HG03045 (cell line): ENCODE results near the gene USF3.
"Not testable (repeated sequence)": the region's sequence is repeated elsewhere in the genome, so short reads cannot be mapped to it uniquely, and the experiment has no call there.

ENCODE experiments used
- ATAC-seq: cut with Tn5 transposase; IDR thresholded peaks from one replicate; pipeline ENCODE4 v1.9.1; 2021; ENCODE audit warnings: mild to moderate bottlenecking, moderate library complexity; ENCODE audit not compliant: unreplicated experiment

The USF3 gene

DNA sequence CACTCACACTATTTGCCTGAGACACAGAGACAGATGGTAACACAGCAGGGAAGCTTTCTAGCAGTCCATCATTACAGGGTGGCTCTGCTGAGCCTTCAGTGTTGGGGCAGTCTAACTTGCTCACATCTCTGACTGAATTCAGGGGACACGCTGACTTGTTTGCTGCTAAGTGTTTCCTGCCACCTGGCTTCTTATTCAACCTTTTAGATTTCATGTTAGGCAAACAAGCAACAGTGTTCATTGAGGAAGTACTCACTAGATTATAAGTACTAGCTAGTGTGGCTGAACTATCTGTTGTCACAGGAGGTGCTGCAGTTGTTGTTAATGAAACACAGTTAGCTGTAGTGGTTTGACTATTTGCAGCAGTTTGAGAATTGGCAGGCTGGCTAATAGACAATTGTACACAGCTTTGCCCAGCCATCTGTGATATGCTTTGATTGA, 37.3 kb downstream of the USF3 start:
- ATAC-seq: no peak

DNA sequence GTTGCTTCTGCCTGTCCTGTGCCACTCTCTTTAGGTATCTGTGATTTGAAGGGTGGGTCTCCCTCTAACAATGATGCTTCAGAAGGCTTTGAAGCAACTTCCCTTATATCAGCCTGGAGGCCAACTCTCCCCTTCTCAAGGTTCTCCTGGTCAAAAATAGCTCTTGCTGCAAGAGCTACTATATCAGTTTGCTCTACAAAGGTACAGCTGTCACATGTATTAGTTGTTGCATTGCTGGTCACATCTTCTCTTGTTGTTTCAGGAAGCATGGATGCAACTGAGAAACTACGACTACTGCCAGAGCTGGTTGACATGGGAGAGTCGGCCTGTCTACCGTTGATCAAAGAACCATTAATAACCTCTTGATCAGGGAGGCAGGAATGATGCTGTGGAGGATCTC, 38.3 kb downstream of the USF3 start:
- ATAC-seq: no peak

DNA sequence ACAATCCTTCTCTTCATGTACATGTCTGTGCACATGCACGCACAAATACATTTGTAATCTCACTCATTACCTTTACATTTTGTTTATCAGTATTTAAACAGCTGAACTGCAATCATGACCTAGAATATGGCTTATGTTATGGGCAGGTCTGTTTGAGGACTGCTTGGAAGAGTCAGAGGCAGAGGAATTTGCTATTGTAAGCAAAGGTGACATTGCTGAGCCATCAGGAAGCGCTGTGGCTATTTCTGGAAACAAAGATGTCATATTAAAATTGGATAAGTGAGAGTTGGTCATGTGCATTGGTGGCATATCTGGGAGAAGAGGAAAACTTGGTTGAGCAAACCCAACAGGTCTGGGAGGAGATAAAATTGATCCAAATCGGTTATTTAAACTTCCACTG, 41.6 kb downstream of the USF3 start:
- no peak for ATAC-seq

DNA sequence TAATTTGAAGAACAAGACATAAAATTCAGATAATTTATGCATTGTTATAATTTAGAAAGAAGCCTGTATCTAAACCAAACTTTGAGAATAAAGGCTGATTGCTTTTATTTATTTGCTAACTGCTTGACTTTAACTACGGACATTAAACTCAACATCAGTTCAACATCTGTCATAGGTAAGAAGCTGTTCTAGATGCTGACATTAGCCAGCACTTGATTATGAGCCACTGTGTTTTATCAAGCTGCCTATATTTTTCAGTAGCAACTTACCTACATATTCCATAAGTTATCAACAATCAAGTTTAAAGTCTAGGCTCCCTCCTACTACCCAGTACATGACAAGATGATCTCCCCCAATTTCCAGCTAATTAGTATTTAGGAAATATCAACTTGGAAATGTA, 42.1 kb downstream of the USF3 start:
- no peak for ATAC-seq

DNA sequence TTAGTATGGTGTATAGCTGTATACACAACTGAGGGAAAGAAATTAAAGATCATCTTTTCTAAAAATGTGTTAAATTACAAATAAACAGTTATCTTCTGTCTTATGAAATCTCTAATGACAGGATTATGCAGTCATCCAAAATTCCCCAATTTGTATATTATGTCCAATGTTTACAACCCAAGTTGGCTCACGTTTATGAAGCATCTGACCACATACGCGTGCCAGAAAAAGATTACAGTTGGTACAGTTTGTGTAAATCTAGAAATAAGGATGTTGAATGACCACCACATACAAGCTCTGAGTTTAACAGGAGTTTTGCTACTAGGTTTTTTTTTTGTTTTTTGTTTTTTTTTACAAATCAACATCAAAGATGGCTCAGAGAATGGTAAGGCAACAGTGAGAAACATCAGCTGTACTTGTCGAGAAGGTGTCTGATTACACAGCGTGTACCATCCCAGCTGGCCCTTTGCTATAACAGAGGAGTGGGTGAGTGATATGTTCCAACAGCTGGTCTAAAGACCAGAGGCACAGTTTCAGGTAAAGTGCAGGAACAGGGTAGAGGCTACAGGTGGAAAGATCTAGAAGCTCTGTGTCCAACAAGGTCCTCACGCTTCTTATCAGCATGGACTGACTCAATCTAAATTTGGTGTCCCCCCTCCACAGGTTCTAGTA, 47.1 kb downstream of the USF3 start:
- no peak for ATAC-seq

DNA sequence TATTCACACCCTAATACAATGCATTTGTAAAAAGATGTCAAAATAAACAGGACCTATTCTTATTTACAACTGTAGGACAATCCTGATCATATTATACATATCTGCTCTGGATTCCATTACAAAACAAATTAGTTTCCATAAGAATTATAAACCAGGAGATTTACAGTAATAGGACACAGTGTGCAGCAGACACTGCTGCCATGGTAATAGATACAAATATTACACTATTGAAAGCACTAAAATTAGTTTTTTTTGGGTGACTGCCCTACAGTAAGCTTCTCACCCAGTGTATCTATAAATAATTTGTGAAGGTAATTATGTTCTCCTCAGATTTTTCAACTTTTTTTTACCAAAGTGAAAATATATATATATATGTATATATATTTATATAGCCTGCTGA, 47.9 kb downstream of the USF3 start:
- ATAC-seq: no peak

DNA sequence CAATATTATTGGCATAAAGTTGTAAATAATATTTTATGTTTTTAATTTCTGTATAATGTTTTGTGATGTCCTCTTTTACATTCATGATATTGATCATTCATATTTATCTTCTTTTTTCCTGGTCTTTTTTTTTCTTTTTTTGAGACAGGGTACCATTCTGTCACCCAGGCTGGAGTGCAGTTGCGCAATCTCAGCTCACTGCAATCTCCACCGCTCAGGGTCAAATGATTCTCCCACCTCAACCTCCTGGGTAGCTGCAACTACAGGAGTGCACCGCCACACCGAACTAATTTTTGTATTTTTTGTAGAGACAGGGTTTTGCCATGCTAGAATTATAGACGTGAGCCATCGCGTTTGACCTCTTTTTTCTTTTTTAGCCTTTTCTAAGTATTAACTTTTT, 52.9 kb downstream of the USF3 start:
- ATAC-seq: no peak

DNA sequence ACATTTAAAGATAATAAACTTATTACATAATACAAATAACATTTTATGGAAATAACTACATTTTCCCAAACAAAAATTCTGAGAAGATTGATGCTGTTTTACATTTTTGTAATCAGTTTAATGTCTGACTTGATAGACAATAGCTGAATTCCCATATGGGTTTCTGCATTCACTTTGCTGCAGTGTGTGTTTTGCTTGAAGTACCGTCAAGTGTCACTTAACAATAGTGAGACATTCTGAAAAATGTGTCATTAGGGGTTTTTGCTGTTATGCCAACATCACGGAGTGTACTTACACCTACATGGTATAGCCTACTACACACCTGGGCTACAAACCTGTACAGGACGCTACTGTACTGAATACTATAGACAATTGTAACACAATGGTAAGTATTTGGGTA, 57.5 kb downstream of the USF3 start:
- ATAC-seq: no peak

DNA sequence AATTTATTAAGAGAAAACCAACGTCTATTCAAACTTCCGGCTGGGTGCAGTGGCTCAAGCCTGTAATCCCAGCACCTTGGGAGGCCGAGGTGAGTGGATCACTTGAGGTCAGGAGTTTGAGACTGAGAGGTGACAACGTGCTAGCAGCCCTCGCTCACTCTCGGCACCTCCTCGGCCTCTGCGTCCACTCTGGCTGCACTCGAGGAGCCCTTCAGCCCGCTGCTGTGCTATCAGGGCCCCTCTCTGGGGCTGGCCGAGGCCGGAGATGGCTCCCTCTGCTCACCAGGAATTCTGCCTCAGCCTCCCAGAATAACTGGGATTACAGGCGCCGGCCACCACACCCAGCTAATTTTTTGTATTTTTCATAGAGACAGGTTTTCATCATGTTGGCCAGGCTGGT, 58.7 kb downstream of the USF3 start:
- ATAC-seq: no peak

DNA sequence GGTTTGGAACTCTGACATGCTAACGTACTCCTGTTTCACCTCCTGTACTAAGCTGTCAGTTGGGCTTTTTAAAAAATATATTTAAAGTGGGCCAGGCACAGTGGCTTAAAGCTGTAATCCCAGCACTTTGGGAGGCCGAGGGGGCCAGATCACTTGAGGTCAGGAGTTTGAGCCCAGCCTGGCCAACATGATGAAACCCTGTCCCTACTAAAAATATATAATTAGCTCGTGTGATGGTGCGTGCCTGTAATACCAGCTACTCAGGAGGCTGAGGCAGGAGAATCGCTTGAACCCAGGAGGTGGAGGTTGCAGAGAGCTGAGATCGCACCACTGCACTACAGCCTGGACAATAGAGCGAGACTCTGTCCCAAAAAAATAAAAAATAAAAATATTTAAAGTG, 60.4 kb downstream of the USF3 start:
- not testable (repeated sequence) for ATAC-seq

DNA sequence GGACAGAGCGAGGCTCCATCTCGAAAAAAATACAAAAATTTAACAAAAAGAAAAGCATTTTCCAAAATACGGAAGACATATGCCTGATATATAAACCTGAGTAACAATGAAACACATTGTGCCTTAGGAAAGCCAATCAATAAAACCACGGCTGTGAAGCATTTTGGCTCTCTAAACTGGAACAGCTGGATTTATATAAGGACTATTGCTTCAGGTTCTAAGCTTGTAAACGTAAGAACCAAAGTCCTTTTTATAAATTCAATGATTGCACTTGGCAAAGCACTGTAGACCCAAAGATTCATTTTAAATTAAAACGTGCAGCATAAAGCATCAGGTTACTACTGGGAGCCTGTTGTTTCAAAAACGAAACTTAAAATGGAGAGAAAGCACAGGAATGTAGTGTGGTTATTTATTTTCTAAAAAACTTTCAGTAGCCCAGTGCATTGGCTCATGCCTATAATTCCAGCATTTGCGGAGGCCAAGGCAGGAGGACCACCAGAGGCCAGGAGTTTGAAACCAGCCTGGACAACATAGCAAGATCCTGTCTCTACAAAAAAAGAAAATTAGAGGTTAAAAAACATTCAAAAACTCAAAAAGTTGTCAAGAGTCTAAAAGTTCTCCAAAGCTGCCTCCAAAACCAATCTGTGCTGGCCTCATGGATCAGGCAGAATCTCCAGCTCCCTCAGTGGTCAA, 61.5 kb downstream of the USF3 start:
- no peak for ATAC-seq

DNA sequence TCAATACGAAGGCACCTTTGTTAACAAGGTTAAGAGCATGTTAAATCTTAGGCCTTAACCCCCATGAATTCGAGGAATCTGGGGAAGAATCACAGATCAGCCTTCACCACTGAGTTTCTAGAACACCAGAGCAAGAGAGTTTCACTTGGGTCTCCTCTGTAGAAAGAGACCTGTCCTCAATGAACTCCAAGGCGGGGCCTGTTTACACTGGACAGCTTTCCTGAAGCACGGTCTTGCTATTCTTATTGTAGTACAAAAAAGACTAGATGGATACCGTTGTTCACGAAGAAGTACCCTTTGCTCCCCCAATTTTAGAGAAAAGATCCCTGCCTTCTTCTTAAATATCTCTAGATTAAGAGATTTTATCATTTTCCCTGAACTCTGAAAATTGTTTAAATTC, 64.9 kb downstream of the USF3 start:
- ATAC-seq: no peak

DNA sequence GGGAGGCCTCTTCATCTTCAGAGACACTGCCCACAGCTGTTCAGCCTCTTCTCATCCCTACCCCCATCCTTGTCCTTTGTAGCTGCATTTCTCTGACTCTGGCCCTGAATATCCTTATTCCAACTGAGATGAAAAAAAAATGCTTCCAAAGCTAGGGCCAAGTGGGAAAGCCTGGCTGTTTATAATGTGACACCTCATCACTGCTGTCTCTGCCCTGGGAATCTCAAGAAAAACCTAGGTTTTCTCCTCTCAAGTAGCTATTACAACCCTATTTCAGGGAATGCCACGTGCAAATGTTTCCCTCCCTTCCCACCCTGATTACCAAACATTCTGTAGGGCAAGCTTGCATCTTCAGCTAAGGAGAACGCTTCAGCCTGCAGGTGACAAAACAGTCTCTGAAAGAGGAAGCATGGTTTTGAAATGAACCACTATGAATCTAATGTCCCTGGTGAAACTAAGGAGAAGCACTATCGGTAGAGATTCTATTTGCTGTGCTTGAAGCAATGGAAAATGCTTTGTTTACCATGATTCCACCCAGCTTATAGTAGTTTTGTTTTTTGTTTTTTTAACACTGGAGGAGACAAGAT, 65.4 kb downstream of the USF3 start:
- no peak for ATAC-seq

DNA sequence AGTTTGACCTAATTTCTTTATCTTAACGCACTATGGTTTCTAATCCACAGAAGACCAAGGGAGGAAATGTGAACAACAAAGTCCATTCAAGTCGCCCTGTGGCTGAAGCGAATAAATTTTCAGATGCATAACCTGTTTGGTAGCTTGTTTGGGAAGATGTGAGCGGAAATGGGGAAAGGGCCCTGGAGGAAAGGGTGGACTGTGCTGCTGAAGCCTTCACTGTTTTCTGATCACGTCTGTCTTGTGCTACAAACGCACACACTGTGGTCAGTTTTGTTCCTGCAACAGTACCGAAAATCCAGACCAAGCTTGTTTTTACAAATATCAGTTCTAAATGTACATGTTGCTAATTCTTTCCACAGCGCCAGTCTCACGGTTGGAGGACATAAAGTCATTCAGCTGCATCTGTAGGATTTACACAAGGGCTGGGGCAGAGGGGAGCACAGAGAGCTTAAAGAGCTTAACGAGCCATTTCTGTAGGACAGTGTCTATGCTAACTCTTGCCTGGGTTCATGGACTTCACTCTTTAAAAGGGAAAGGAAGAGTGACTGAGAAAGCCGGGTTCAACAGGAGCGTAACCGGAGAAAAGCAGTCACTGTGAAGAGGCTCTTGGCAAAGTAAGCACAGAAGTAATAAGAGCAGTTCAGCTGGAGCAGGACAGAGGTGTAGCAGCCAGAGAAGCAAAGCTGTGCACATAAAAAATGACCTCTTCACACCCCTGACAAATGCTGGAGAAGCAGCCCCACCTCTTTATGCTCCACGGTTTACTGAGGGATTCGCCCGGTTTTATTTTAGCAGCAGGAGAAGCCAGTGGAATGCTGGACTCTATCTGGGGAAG, 66.6 kb downstream of the USF3 start:
- no peak for ATAC-seq

DNA sequence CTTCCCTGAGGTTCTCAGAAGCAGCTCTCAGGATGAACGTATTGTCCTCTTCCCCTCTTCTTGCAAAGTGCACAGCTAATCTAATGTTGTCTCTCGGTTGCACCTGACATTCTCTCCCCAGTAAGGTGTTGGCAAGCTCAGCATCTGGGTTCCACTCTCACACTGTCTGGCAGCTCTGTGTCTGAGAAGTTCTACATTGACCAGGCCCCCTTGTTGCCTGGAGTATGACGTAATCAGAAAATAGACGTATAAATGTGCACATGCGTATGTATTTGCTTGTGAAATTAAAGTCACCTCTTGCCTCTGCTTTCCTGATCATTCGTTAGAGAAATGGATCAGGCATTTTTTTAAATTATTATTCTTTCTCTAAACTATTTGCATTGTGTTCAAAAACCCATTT, 67.7 kb downstream of the USF3 start:
- ATAC-seq: no peak

DNA sequence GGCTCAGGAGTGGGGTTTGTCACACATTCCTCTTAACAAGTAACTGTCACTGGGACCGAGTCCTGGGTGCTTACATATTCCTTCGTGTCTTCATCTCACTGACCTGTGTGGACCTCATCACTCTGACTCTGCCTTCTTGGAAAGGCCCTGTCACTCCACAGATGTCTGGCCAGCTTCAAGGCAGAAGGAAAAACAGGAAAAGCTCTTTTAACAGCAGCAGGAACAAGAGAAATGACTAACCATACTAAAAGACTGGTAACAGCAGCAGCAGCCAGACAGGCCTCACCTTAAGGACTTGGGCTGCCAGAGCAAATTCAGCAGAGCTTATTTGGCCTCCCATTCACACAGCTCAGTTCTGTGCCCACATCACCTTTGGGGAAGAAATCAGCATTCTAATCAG, 68.1 kb downstream of the USF3 start:
- ATAC-seq: no peak

DNA sequence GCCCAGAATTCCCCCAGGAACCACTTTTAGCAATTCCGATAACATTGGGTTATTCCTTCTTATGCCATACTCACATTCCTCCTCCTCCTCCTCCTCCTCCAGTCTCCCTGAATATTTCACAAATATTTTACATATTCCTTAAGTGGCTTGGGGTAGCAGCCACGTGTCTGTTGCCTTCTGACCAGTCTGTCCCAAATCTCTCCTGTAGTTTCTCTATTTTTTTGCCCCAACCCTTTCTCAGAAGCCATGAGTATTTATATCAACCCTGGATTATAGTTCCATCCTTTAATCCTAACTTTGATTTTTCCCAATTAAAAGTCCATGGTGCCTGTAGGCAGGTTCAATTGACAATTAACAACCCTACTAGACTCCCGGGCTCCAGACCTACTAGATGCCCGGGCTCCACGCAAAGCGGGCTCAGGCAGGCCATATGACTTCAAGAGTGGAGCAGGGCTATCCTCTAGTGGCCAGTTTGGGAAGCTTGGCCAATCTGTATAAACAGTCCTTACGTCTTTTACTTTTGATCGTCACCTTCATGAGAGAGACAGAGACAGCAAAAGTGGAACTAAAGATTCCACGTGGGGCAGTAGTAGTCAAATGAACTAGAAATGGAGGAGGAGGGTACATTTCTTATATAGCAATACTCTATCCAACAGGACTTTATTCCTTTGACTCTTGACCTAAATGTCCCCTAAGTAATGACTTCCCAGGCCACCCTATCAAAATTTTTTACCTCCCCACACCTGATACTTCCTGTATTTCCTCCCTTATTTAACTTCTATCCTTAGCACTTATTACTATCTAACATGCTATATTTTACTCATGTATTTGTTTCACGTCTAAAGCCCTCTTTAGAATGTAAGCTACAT, 69.7 kb downstream of the USF3 start:
- no peak for ATAC-seq

DNA sequence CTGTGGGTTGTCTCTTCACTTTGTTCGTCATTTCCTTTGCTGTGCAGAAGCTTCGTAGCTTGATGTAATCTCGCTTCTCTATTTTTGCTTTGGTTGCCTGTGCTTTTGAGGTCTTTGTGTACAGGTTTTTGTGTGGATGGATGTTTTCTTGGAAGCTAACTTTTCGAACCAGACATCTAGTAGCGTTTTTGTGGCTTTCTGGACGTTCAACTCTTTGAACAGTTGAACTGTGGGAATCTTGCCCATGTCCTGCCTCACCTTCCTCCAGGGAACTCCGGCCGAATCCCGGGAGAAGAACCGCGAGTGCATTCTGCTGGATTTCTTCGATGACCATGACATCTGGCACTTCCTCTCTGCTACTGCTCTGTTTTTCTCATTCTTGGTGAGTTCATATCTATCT, 70.6 kb downstream of the USF3 start:
- no peak for ATAC-seq

DNA sequence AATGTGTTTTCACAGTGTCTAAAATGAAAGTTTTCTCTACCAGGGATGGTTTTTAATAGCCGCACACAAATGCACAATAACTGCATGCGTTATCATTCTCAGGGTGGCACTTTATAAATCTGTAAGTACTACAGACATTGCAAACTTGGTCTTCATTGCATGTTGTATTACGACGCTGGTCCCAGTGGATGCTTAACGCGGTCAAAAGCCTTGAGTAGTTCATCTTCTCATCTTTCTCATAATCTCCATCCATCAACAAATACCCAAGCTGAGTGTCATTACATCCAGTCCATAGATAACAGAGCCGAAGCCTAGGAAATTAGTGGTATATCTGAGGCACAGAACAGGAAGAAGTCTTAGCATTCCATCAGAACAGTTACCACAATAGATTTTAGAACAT, 72.6 kb downstream of the USF3 start:
- no peak for ATAC-seq

DNA sequence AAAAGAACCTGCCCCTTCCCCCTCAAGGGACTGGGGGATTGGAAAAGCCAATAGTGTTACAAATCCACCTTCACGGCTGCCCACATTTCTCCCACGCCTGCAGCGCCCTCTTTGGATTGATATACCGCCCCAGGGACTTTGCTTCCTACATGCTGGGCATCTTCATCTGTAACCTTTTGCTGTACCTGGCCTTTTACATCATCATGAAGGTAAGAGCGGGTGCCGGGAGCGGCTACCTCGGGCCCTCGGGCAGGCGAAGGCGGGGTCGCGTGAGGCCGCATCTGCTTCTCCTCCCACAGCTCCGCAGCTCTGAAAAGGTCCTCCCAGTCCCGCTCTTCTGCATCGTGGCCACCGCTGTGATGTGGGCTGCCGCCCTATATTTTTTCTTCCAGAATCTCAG, 73.1 kb downstream of the USF3 start:
- no peak for ATAC-seq

DNA sequence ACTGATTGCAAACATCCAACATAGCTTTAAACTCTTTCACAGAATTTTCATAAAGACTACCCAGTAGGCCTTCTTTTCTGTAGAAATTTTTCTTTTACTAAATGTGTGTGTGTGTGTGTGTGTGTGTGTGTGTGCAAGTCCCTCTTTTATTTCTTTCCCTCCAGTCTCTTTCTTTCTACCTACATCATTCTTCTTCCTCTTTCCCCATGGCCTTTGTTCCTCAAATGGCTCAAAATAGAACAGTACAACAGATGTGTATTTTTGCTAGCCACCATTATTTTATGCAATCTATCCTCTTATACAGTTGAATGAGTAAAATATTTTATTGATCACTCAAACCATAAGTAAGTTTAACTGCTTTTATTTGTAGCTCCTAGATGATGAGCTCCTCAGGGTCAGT, 76.4 kb downstream of the USF3 start:
- ATAC-seq: no peak
